GM12878 (cell line): Measurements from ENCODE around the gene PSAPL1. TPM values are rescaled to one million over a fixed set of nuclear protein-coding genes. Genes with fewer than 3 reads are reported as not detected.

Experiments
- ATAC-seq: fragments of 200-7000 bp; cut with Tn5 transposase; 3 replicates; pipeline ENCODE4 v1.9.1; 2020; ENCODE audit warnings: mild to moderate bottlenecking, moderate library complexity
- BruUV-seq: library from RNA; stranded (reverse); fragments of 400-500 nt; replicated peaks from 2 replicates; lab custom pipeline; 2021; lab: Mats Ljungman, UMichigan
- CTCF ChIA-PET: fragments of 300-600 bp; sonication (Branson Sonifier 250); formaldehyde crosslinking; extraction: SDS; loops from one replicate; lab custom pipeline; 2021; ENCODE audit warnings: inconsistent platforms; lab: Yijun Ruan, JAX
- POLR2A ChIA-PET: fragments of 350-600 bp; formaldehyde crosslinking; extraction: SDS; loops from one replicate; lab custom pipeline; 2021; ENCODE audit warnings: inconsistent platforms; lab: Charles Lee
- RAD21 ChIA-PET: fragments of 300-600 bp; sonication (Branson Sonifier 250); formaldehyde crosslinking; loops from one replicate; lab custom pipeline; 2023; ENCODE audit warnings: antibody characterized with exemption; ENCODE audit not compliant: unreplicated experiment; lab: Charles Lee
- SMC1A ChIA-PET: fragments of 300-600 bp; sonication (Branson Sonifier 250); formaldehyde crosslinking; loops from one replicate; lab custom pipeline; 2023; ENCODE audit not compliant: unreplicated experiment, uncharacterized antibody; lab: Charles Lee
- DNase-seq: peaks from one replicate; pipeline ENCODE4 v3.0.0-alpha.2; 2011; ENCODE audit warnings: low read depth, low spot score
- FAIRE-seq: peaks from 3 replicates; lab custom pipeline; 2011; peaks lifted over from hg19 to GRCh38; lab: Jason Lieb, UNC
- H2AFZ ChIP-seq: 2 replicates; pipeline ENCODE4 v1.6.0; 2011; ENCODE audit warnings: low read depth, low read length, control low read depth; ENCODE audit not compliant: control insufficient read depth
- H3K27ac ChIP-seq: 2 replicates; pipeline ENCODE4 v1.5.1; 2011; ENCODE audit warnings: control low read depth; ENCODE audit not compliant: control insufficient read depth, insufficient read depth
- H3K27me3 ChIP-seq, 2 experiments: replicated peaks in 1 of 2; 2 replicates each; pipeline versions ENCODE4 v1.6.0 to v1.6.1; 2011; ENCODE audit warnings: low read length in 1 of 2; ENCODE audit not compliant: control insufficient read depth in 2 of 2, insufficient read depth in 2 of 2
- H3K36me3 ChIP-seq, 2 experiments: 2 replicates each; pipeline ENCODE4 v1.5.1; 2011; ENCODE audit warnings: low read length in 1 of 2; ENCODE audit not compliant: control insufficient read depth in 2 of 2, insufficient read depth in 2 of 2
- H3K4me1 ChIP-seq: 2 replicates; pipeline ENCODE4 v1.6.1; 2011; ENCODE audit warnings: mild to moderate bottlenecking, low read length, moderate library complexity, mixed read lengths; ENCODE audit not compliant: control insufficient read depth, insufficient read depth
- H3K4me2 ChIP-seq: 2 replicates; pipeline ENCODE4 v1.6.0; 2011; ENCODE audit warnings: control low read depth; ENCODE audit not compliant: control insufficient read depth, insufficient read depth
- H3K4me3 ChIP-seq: fragments of 200-600 bp; sonication (generic); 2 replicates; pipeline ENCODE4 v1.5.1; 2016
- H3K79me2 ChIP-seq: 2 replicates; pipeline ENCODE4 v1.6.0; 2011; ENCODE audit warnings: low read length; ENCODE audit not compliant: control insufficient read depth, insufficient read depth
- H3K9ac ChIP-seq: 2 replicates; pipeline ENCODE4 v1.8.0; 2011; ENCODE audit warnings: low read length, control low read depth, mixed read lengths; ENCODE audit not compliant: control insufficient read depth, insufficient read depth
- H3K9me3 ChIP-seq: replicated peaks from 3 replicates; pipeline ENCODE4 v1.5.1; 2011; ENCODE audit warnings: mild to moderate bottlenecking, low read length; ENCODE audit not compliant: control insufficient read depth, insufficient read depth
- H4K20me1 ChIP-seq: 2 replicates; pipeline ENCODE4 v1.6.0; 2011; ENCODE audit not compliant: control insufficient read depth, insufficient read depth
- ATF2 ChIP-seq: IDR thresholded peaks from 2 replicates; pipeline ENCODE4 v1.6.1; 2012; ENCODE audit warnings: low read length, inconsistent platforms
- BRCA1 ChIP-seq: IDR thresholded peaks from 2 replicates; pipeline ENCODE4 v1.6.1; 2011; ENCODE audit warnings: low read depth, low read length, improper control_type of control experiment
- CHD4 ChIP-seq: fragments of 200-600 bp; sonication (generic); IDR thresholded peaks from 2 replicates; pipeline ENCODE4 v1.6.1; 2016; ENCODE audit warnings: mild to moderate bottlenecking
- EED ChIP-seq: sonication (generic); IDR thresholded peaks from 2 replicates; pipeline ENCODE4 v1.6.1; 2016; ENCODE audit warnings: antibody characterized with exemption, low read depth
- ETV6 ChIP-seq, 2 experiments: fragments of 450-650 bp in 1 of 2; IDR thresholded peaks in 1 of 2; conservative IDR thresholded peaks in 1 of 2; 2 replicates each; pipeline ENCODE4 v1.6.1; 2014; ENCODE audit warnings: antibody characterized with exemption in 1 of 2, borderline replicate concordance in 1 of 2, low read depth in 1 of 2, mild to moderate bottlenecking in 1 of 2, moderate library complexity in 1 of 2
- IRF5 ChIP-seq: fragments of 450-650 bp; IDR thresholded peaks from 2 replicates; pipeline ENCODE4 v1.6.1; 2017; ENCODE audit warnings: borderline replicate concordance
- JUNB ChIP-seq: IDR thresholded peaks from 2 replicates; pipeline ENCODE4 v1.6.1; 2016; ENCODE audit warnings: antibody characterized with exemption, mild to moderate bottlenecking
- PAX5 ChIP-seq: IDR thresholded peaks from 2 replicates; pipeline ENCODE4 v1.6.1; 2011; ENCODE audit warnings: low read depth, low read length, borderline replicate concordance
- SREBF1 ChIP-seq: IDR thresholded peaks from 2 replicates; pipeline ENCODE4 v1.6.1; 2012; ENCODE audit warnings: mild to moderate bottlenecking, low read length
- TCF3 ChIP-seq: IDR thresholded peaks from 2 replicates; pipeline ENCODE4 v1.6.1; 2012; ENCODE audit warnings: low read depth, mild to moderate bottlenecking, low read length, borderline replicate concordance; ENCODE audit not compliant: insufficient read depth
- WRNIP1 ChIP-seq: IDR thresholded peaks from 2 replicates; pipeline ENCODE4 v1.6.1; 2011; ENCODE audit warnings: low read depth, low read length, improper control_type of control experiment, borderline replicate concordance
- WGBS: methylation state at CpG from one replicate; pipeline ENCODE4 v1.1.6; 2016; ENCODE audit warnings: low lambda C conversion rate; ENCODE audit not compliant: insufficient replicate concordance, insufficient coverage; ENCODE audit errors: missing lambda C conversion rate; 5-methylcytosine and 5-hydroxymethylcytosine counted together
- in situ Hi-C: fragments of 300-500 bp; cut with MboI; formaldehyde crosslinking; loops from 9 replicates; pipeline ENCODE4 v1.14.3; 2018; ENCODE audit warnings: mixed read lengths
- intact Hi-C: fragments of 100-400 bp; cut with micrococcal nuclease; formaldehyde crosslinking; loops from one replicate; pipeline ENCODE4 v1.14.2; 2022; ENCODE audit not compliant: unreplicated experiment
- polyA plus RNA-seq, 11 experiments: library from polyadenylated mRNA; depleted of rRNA in 4 of 11; unstranded in 6 of 11; stranded (reverse) in 5 of 11; fragments of >200 nt; fragmentation: Nextera tagmentation in 4 of 11; fragmentation: Illumina TruSeq in 1 of 11; extraction: Ambion mirVana in 4 of 11; extraction: Trizol in 1 of 11; gene quantifications; 1 replicate in 1 of 11; 2 replicates in 10 of 11; pipeline versions ENCODE4 v1.2.1 to v1.2.3, GENCODE V29; 2011 to 2016; ENCODE audit warnings: inconsistent platforms in 2 of 11, missing spikeins in 2 of 11, low read depth in 1 of 11
- total RNA-seq, 4 experiments: library from RNA; depleted of rRNA in 3 of 4; stranded (reverse); fragments of >200 nt in 3 of 4; fragmentation: Illumina TruSeq in 1 of 4; extraction: Trizol in 1 of 4; gene quantifications; 2 replicates each; pipeline versions ENCODE4 v1.2.1 to v1.2.3, GENCODE V29; 2013 to 2021

Gene PSAPL1
- total and polyA plus RNA-seq, 10 of the 15 experiments (the other 5 are each of a cell fraction or from before 2014, with no cell fraction given), result not detected

- TF ChIP-seq ETV6 (conservative IDR thresholded peaks at IDR 0.05 in 1 of 2, IDR thresholded peaks at IDR 0.05 in 1 of 2; ENCODE audit: borderline replicate concordance in 1 of 2, low read depth in 1 of 2) (no peak), WRNIP1 (no peak), TCF3 (no peak)
These were observed 17.1 kb upstream of the PSAPL1 start (continued) for GRCh38 chr4:7451800-7452199.

GRCh38 chr4:7451434-7451789 lies 16.7 kb upstream of the PSAPL1 start:
- H3K9ac ChIP-seq, result no peak overlapping the region
- CTCF ChIA-PET, result no interaction called here
- no peaks in the 10 kb centered on the region for H3K36me3 ChIP-seq
- intact Hi-C loops, result no loop called here
- in situ Hi-C loops, result no loop called here
- no peaks in the 10 kb centered on the region for H3K27me3 ChIP-seq
- POLR2A ChIA-PET, result no interaction called here
- no peaks in the 10 kb centered on the region for H4K20me1 ChIP-seq
- FAIRE-seq (no peak), DNase-seq (no peak), ATAC-seq (no peak)
- RAD21 ChIA-PET, result no interaction called here
- H3K4me1 ChIP-seq, result no peaks in the 10 kb centered on the region
- SMC1A ChIA-PET, result no interaction called here
- H3K79me2 ChIP-seq, result no peaks in the 10 kb centered on the region
- TF ChIP-seq ATF2 (no peak), JUNB (no peak), IRF5 (no peak), EED (no peak), SREBF1 (no peak), WRNIP1 (no peak), CHD4 (no peak), BRCA1 (no peak), PAX5 (no peak)
- no peak overlapping the region for H2AFZ ChIP-seq
- no TSS peak for BruUV-seq
- H3K9me3 ChIP-seq, result no peaks in the 10 kb centered on the region; the same call in 2 of the 3 replicates
- H3K4me2 ChIP-seq, result no peak overlapping the region
- 6% methylated on average over 2 of the region's 2 CpGs for WGBS
- H3K4me3 ChIP-seq, result no peak overlapping the region
- H3K27ac ChIP-seq, result no peak overlapping the region
